Measurements from ENCODE around the gene BCAS3.

GRCh38 chr17:61126473-61127249 is 449.0 kb downstream of the BCAS3 start:
- TF ChIP-seq EZH2 (IDR thresholded peaks at IDR 0.05; ENCODE audit: borderline replicate concordance, low read length): no peak
- no peak for TF ChIP-seq CTCF (IDR thresholded peaks at IDR 0.05; ENCODE audit: low read length)

Data from OCI-LY1 (cell line).